C4-2B (cell line): ENCODE data around the gene RASL10B.

ENCODE experiments used
- ZFX ChIP-seq: fragments of 450-650 bp; IDR thresholded peaks from 2 replicates; pipeline ENCODE4 v1.6.1; 2017
- TF ChIP-seq, protein P1 (sequence below): fragments of 450-650 bp; conservative IDR thresholded peaks from 2 replicates; pipeline ENCODE4 v1.5.1; 2017; ENCODE audit warnings: mild to moderate bottlenecking

DNA sequence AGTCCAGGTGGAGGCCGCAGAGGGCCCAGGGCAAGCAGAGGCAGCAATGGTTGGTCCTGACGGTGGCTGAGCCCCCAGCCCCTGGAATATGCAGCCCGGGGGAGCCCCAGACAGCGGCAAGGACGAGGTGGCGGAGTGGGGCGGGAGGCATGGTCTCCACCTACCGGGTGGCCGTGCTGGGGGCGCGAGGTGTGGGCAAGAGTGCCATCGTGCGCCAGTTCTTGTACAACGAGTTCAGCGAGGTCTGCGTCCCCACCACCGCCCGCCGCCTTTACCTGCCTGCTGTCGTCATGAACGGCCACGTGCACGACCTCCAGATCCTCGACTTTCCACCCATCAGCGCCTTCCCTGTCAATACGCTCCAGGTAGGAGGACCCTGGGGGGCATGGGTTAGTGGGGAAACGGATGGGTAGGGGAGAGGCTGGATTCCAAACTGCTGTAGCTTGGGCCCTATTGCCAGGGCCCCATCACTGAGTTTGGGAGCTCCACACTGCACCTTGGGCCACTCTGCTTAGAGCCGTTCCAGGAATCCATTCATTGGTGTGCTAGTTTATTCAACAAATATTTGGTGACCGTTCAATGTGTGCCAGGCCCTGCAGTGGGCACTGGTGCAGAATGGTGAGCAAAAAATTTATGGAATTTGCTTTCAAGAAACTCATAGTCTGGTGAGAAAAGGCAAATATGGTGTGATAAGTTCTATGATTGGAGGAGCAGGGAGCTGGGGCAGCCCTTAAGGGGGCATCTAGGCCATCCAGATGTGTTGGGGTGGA, 3.8 kb downstream of the RASL10B start:
- TF ChIP-seq, protein P1, sequence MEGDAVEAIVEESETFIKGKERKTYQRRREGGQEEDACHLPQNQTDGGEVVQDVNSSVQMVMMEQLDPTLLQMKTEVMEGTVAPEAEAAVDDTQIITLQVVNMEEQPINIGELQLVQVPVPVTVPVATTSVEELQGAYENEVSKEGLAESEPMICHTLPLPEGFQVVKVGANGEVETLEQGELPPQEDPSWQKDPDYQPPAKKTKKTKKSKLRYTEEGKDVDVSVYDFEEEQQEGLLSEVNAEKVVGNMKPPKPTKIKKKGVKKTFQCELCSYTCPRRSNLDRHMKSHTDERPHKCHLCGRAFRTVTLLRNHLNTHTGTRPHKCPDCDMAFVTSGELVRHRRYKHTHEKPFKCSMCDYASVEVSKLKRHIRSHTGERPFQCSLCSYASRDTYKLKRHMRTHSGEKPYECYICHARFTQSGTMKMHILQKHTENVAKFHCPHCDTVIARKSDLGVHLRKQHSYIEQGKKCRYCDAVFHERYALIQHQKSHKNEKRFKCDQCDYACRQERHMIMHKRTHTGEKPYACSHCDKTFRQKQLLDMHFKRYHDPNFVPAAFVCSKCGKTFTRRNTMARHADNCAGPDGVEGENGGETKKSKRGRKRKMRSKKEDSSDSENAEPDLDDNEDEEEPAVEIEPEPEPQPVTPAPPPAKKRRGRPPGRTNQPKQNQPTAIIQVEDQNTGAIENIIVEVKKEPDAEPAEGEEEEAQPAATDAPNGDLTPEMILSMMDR = no peak
- no peak for TF ChIP-seq ZFX
